ENCODE data around the gene FGD6. TPM values are rescaled to one million over a fixed set of nuclear protein-coding genes. Genes with fewer than 3 reads are reported as not detected.

FGD6 gene
- total RNA-seq, 1 experiment from 2014 or later: 18.2 TPM

DNA sequence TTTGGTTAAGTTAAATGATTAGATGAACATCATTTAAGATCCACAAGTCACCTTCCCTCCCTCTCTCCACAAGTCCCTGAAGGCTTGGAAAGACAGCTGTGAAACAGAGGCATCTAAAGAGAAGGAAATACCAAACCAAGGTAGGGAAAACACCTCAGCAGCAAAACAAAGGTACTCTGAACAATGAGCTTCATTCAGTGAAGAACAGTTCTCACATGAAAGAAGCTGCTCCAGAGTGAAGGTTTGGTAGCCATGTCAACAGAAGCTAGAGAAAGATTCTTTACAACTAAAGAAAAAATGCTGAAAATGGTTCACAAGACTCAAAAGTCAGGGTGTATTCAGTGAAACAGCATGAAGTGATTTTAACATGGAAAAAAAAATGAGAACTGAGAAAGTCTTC lies 69.4 kb downstream of the FGD6 start:
- no peak overlapping the region for H2AFZ ChIP-seq (ENCODE audit: low read depth, low read length, poor library complexity, severe bottlenecking)
- TF ChIP-seq FOSL1 (IDR thresholded peaks at IDR 0.05; ENCODE audit: low read depth) (no peak), TCF7L2 (IDR thresholded peaks at IDR 0.05; ENCODE audit: borderline replicate concordance, extremely low read depth, insufficient read depth, insufficient read length) (no peak), CEBPB (IDR thresholded peaks at IDR 0.05; ENCODE audit: low read depth) (no peak), ZNF274 (IDR thresholded peaks at IDR 0.05; ENCODE audit: low read depth, low read length) (no peak), RAD21 (IDR thresholded peaks at IDR 0.05; ENCODE audit: low read depth) (no peak), CBX3 (IDR thresholded peaks at IDR 0.05; ENCODE audit: low read depth) (no peak), JUND (IDR thresholded peaks at IDR 0.05) (no peak), POLR2AphosphoS5 (IDR thresholded peaks at IDR 0.05; ENCODE audit: low read depth, low read length) (no peak), SRF (IDR thresholded peaks at IDR 0.05; ENCODE audit: low read depth) (no peak), SIN3A (IDR thresholded peaks at IDR 0.05; ENCODE audit: low read depth) (no peak), EZH2 (IDR thresholded peaks at IDR 0.05) (no peak), EZH2phosphoT487 (IDR thresholded peaks at IDR 0.05; ENCODE audit: borderline replicate concordance) (no peak), ZFX (IDR thresholded peaks at IDR 0.05) (no peak), YY1 (IDR thresholded peaks at IDR 0.05; ENCODE audit: extremely low read depth, insufficient replicate concordance, low read depth, low read length) (no peak), ELF1 (IDR thresholded peaks at IDR 0.05; ENCODE audit: borderline replicate concordance, low read depth) (no peak)
- TF ChIP-seq, protein P1, sequence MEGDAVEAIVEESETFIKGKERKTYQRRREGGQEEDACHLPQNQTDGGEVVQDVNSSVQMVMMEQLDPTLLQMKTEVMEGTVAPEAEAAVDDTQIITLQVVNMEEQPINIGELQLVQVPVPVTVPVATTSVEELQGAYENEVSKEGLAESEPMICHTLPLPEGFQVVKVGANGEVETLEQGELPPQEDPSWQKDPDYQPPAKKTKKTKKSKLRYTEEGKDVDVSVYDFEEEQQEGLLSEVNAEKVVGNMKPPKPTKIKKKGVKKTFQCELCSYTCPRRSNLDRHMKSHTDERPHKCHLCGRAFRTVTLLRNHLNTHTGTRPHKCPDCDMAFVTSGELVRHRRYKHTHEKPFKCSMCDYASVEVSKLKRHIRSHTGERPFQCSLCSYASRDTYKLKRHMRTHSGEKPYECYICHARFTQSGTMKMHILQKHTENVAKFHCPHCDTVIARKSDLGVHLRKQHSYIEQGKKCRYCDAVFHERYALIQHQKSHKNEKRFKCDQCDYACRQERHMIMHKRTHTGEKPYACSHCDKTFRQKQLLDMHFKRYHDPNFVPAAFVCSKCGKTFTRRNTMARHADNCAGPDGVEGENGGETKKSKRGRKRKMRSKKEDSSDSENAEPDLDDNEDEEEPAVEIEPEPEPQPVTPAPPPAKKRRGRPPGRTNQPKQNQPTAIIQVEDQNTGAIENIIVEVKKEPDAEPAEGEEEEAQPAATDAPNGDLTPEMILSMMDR (IDR thresholded peaks at IDR 0.05 in 2 of 3, conservative IDR thresholded peaks at IDR 0.05 in 1 of 3; ENCODE audit: borderline replicate concordance in 1 of 3, insufficient read depth in 1 of 3, low read depth in 2 of 3, low read length in 2 of 3): no peak
- TF ChIP-seq, protein P2, sequence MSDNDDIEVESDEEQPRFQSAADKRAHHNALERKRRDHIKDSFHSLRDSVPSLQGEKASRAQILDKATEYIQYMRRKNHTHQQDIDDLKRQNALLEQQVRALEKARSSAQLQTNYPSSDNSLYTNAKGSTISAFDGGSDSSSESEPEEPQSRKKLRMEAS (IDR thresholded peaks at IDR 0.05): no peak
- TF ChIP-seq, protein P3, sequence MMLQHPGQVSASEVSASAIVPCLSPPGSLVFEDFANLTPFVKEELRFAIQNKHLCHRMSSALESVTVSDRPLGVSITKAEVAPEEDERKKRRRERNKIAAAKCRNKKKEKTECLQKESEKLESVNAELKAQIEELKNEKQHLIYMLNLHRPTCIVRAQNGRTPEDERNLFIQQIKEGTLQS (IDR thresholded peaks at IDR 0.05): no peak
- TF ChIP-seq, protein P4, sequence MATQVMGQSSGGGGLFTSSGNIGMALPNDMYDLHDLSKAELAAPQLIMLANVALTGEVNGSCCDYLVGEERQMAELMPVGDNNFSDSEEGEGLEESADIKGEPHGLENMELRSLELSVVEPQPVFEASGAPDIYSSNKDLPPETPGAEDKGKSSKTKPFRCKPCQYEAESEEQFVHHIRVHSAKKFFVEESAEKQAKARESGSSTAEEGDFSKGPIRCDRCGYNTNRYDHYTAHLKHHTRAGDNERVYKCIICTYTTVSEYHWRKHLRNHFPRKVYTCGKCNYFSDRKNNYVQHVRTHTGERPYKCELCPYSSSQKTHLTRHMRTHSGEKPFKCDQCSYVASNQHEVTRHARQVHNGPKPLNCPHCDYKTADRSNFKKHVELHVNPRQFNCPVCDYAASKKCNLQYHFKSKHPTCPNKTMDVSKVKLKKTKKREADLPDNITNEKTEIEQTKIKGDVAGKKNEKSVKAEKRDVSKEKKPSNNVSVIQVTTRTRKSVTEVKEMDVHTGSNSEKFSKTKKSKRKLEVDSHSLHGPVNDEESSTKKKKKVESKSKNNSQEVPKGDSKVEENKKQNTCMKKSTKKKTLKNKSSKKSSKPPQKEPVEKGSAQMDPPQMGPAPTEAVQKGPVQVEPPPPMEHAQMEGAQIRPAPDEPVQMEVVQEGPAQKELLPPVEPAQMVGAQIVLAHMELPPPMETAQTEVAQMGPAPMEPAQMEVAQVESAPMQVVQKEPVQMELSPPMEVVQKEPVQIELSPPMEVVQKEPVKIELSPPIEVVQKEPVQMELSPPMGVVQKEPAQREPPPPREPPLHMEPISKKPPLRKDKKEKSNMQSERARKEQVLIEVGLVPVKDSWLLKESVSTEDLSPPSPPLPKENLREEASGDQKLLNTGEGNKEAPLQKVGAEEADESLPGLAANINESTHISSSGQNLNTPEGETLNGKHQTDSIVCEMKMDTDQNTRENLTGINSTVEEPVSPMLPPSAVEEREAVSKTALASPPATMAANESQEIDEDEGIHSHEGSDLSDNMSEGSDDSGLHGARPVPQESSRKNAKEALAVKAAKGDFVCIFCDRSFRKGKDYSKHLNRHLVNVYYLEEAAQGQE (IDR thresholded peaks at IDR 0.05; ENCODE audit: low read depth): no peak
- no peak overlapping the region for H3K4me2 ChIP-seq (ENCODE audit: low read length)
- ChIA-PET CTCF (no interaction called here), RAD21 (ENCODE audit: low non-redundant PET in 1 of 2, low total read pairs in 2 of 2, uncharacterized antibody in 2 of 2, unreplicated experiment in 2 of 2) (no interaction called here), POLR2A (no interaction called here)
- no TSS peak for BruUV-seq (replicated peaks)
- no peaks in the 10 kb centered on the region for H4K20me1 ChIP-seq (ENCODE audit: insufficient read depth)
- no peaks in the 10 kb centered on the region for H3K79me2 ChIP-seq (ENCODE audit: insufficient read depth, low read length)
- H3K27me3 ChIP-seq (ENCODE audit: insufficient read depth, low read length): no peaks in the 10 kb centered on the region
- H3K36me3 ChIP-seq (ENCODE audit: control insufficient read depth in 1 of 2, insufficient read depth in 2 of 2, low read length in 2 of 2): no peaks in the 10 kb centered on the region
- no peak overlapping the region for H3K27ac ChIP-seq (ENCODE audit: low read depth, low read length)
- H3K9ac ChIP-seq (ENCODE audit: low read length): no peak overlapping the region
- H3K4me3 ChIP-seq (replicated peaks in 1 of 2; ENCODE audit: low read depth in 1 of 2, low read length in 2 of 2): no peak overlapping the region
- no peak for ATAC-seq
- no peak for DNase-seq (ENCODE audit: low read depth, low spot score)
- H3K9me3 ChIP-seq (ENCODE audit: control insufficient read depth in 1 of 2, insufficient read depth in 1 of 2, low read depth in 1 of 2, low read length in 2 of 2): no peaks in the 10 kb centered on the region
- intact Hi-C loops (cut with micrococcal nuclease): no loop called here
- H3K9me2 ChIP-seq (ENCODE audit: insufficient read depth): no peaks in the 10 kb centered on the region
- H3K4me1 ChIP-seq (ENCODE audit: control insufficient read depth in 1 of 2, insufficient read depth in 2 of 2, low read length in 2 of 2): no peaks in the 10 kb centered on the region
